H1 (cell line): ENCODE measurements around the gene MCM7. TPM values are rescaled to one million over a fixed set of nuclear protein-coding genes. Genes with fewer than 3 reads are reported as not detected.

ENCODE experiments used
- CTCF ChIA-PET: fragments of 300-600 bp; sonication (Branson Sonifier 250); formaldehyde crosslinking; loops from one replicate; lab custom pipeline; 2021; ENCODE audit not compliant: partially characterized antibody; lab: Charles Lee
- POLR2A ChIA-PET: fragments of 300-600 bp; sonication (Branson Sonifier 250); formaldehyde crosslinking; loops from one replicate; lab custom pipeline; 2021; ENCODE audit warnings: inconsistent platforms; ENCODE audit not compliant: partially characterized antibody; lab: Charles Lee
- DNase-seq, 2 experiments: peaks; one replicate each; pipeline versions ENCODE4 v3.0.0 to v3.0.0-alpha.2; 2010 to 2022; ENCODE audit warnings: low spot score in 2 of 2, low read depth in 1 of 2, mixed read lengths in 1 of 2
- FAIRE-seq: peaks from 2 replicates; lab custom pipeline; 2011; peaks lifted over from hg19 to GRCh38; lab: Jason Lieb, UNC
- H2AFZ ChIP-seq: 2 replicates; pipeline ENCODE4 v1.8.1; 2012; ENCODE audit warnings: low read length, inconsistent platforms
- H2AK5ac ChIP-seq: 2 replicates; pipeline ENCODE4 v1.6.1; 2013; ENCODE audit warnings: low read depth, low read length
- H2BK120ac ChIP-seq: replicated peaks from 2 replicates; pipeline ENCODE3; 2013; ENCODE audit warnings: low read depth, low read length, inconsistent platforms
- H2BK12ac ChIP-seq: 2 replicates; pipeline ENCODE4 v1.6.1; 2013; ENCODE audit warnings: low read depth, low read length
- H2BK15ac ChIP-seq: 2 replicates; pipeline ENCODE4 v1.6.1; 2013; ENCODE audit warnings: low read length
- H2BK20ac ChIP-seq: 2 replicates; pipeline ENCODE4 v1.6.1; 2013; ENCODE audit warnings: low read length
- H2BK5ac ChIP-seq: 2 replicates; pipeline ENCODE4 v1.6.1; 2013; ENCODE audit warnings: low read depth, low read length
- H3K14ac ChIP-seq: 2 replicates; pipeline ENCODE4 v1.6.1; 2013; ENCODE audit warnings: inconsistent platforms; ENCODE audit not compliant: insufficient read length
- H3K18ac ChIP-seq: 2 replicates; pipeline ENCODE4 v1.6.1; 2013; ENCODE audit warnings: low read length; ENCODE audit errors: extremely low read depth
- H3K23ac ChIP-seq: 2 replicates; pipeline ENCODE4 v1.6.1; 2013; ENCODE audit warnings: inconsistent platforms; ENCODE audit not compliant: insufficient read length
- H3K23me2 ChIP-seq: 2 replicates; pipeline ENCODE4 v1.6.1; 2013; ENCODE audit warnings: low read depth, low read length
- H3K27ac ChIP-seq: 2 replicates; pipeline ENCODE4 v1.6.1; 2011; ENCODE audit warnings: low read depth, low read length, inconsistent platforms
- H3K27me3 ChIP-seq, 4 experiments: replicated peaks in 1 of 4; 1 replicate in 1 of 4; 2 replicates in 3 of 4; pipeline versions ENCODE4 v1.6.1 to v1.8.1; 2011 to 2013; ENCODE audit warnings: low read length in 3 of 4, mild to moderate bottlenecking in 3 of 4, inconsistent platforms in 2 of 4, mixed read lengths in 2 of 4, moderate library complexity in 1 of 4; ENCODE audit not compliant: control insufficient read depth in 3 of 4, insufficient read depth in 3 of 4; ENCODE audit errors: extremely low read depth in 1 of 4
- H3K36me3 ChIP-seq, 4 experiments: 2 replicates each; pipeline versions ENCODE4 v1.6.1 to v1.8.1; 2011 to 2013; ENCODE audit warnings: mild to moderate bottlenecking in 4 of 4, low read length in 3 of 4, moderate library complexity in 2 of 4, control low read depth in 1 of 4, inconsistent platforms in 1 of 4; ENCODE audit not compliant: insufficient read depth in 4 of 4, control insufficient read depth in 2 of 4
- H3K4ac ChIP-seq: replicated peaks from 2 replicates; pipeline ENCODE3; 2013; ENCODE audit warnings: low read length, low read depth, mixed read lengths, inconsistent platforms; ENCODE audit not compliant: insufficient read length
- H3K4me1 ChIP-seq, 4 experiments: replicated peaks in 1 of 4; 1 replicate in 1 of 4; 2 replicates in 3 of 4; pipeline versions ENCODE4 v1.6.1 to v1.8.1; 2011 to 2013; ENCODE audit warnings: low read length in 3 of 4, inconsistent platforms in 2 of 4, mixed read lengths in 1 of 4; ENCODE audit not compliant: insufficient read depth in 4 of 4, control insufficient read depth in 3 of 4
- H3K4me2 ChIP-seq, 2 experiments: 2 replicates each; pipeline versions ENCODE4 v1.6.1 to v1.8.1; 2011 to 2013; ENCODE audit warnings: low read depth in 2 of 2, low read length in 2 of 2, control low read depth in 1 of 2, inconsistent platforms in 1 of 2, mild to moderate bottlenecking in 1 of 2; ENCODE audit not compliant: insufficient read depth in 1 of 2
- H3K4me3 ChIP-seq, 4 experiments: fragments of 200-600, 300-600 bp in 1 of 4; sonication (generic), shearing (Covaris generic), sonication (Bioruptor Twin) in 1 of 4; 2 replicates each; pipeline versions ENCODE4 v1.5.1 to v1.8.1; 2011 to 2016; ENCODE audit warnings: low read length in 4 of 4, low read depth in 3 of 4, control low read depth in 2 of 4, inconsistent platforms in 2 of 4, mild to moderate bottlenecking in 2 of 4, mixed read lengths in 1 of 4, moderate library complexity in 1 of 4; ENCODE audit not compliant: insufficient read depth in 2 of 4; ENCODE audit errors: extremely low read depth in 1 of 4
- H3K56ac ChIP-seq: replicated peaks from 2 replicates; pipeline ENCODE3; 2013; ENCODE audit warnings: low read depth, mild to moderate bottlenecking, mixed read lengths, low read length, inconsistent platforms; ENCODE audit not compliant: insufficient read length
- H3K79me1 ChIP-seq: 2 replicates; pipeline ENCODE4 v1.6.1; 2013; ENCODE audit warnings: low read depth, low read length, control low read depth
- H3K79me2 ChIP-seq, 2 experiments: 2 replicates each; pipeline versions ENCODE4 v1.6.1 to v1.8.1; 2012 to 2013; ENCODE audit warnings: low read length in 2 of 2, mild to moderate bottlenecking in 2 of 2, inconsistent platforms in 1 of 2; ENCODE audit not compliant: insufficient read depth in 2 of 2, control insufficient read depth in 1 of 2
- H3K9ac ChIP-seq, 4 experiments: replicated peaks in 1 of 4; 1 replicate in 1 of 4; 2 replicates in 3 of 4; pipeline versions ENCODE4 v1.6.1 to v1.8.1; 2011 to 2013; ENCODE audit warnings: low read depth in 3 of 4, low read length in 3 of 4, control low read depth in 2 of 4, mild to moderate bottlenecking in 2 of 4, moderate library complexity in 2 of 4, inconsistent platforms in 1 of 4; ENCODE audit errors: extremely low read depth in 1 of 4
- H3K9me3 ChIP-seq, 2 experiments: 2 replicates each; pipeline versions ENCODE4 v1.6.1 to v1.8.1; 2012 to 2013; ENCODE audit warnings: mild to moderate bottlenecking in 2 of 2, moderate library complexity in 2 of 2, control low read depth in 1 of 2, inconsistent platforms in 1 of 2, low read depth in 1 of 2, low read length in 1 of 2, mixed read lengths in 1 of 2; ENCODE audit not compliant: insufficient read depth in 2 of 2
- H4K20me1 ChIP-seq, 2 experiments: replicated peaks in 1 of 2; 2 replicates each; pipeline versions ENCODE3 to v1.8.1; 2011 to 2013; ENCODE audit warnings: inconsistent platforms in 2 of 2, low read length in 2 of 2, mild to moderate bottlenecking in 1 of 2; ENCODE audit not compliant: insufficient read depth in 2 of 2, control insufficient read depth in 1 of 2
- H4K5ac ChIP-seq: 2 replicates; pipeline ENCODE4 v1.6.1; 2013; ENCODE audit warnings: low read length, low read depth, mixed read lengths, inconsistent platforms; ENCODE audit not compliant: insufficient read length
- H4K8ac ChIP-seq: 2 replicates; pipeline ENCODE4 v1.8.0; 2013; ENCODE audit warnings: mild to moderate bottlenecking, moderate library complexity, low read length, inconsistent platforms; ENCODE audit not compliant: insufficient read depth; ENCODE audit errors: extremely low read depth
- H4K91ac ChIP-seq: replicated peaks from 2 replicates; pipeline ENCODE3; 2013; ENCODE audit warnings: low read length, mixed read lengths, inconsistent platforms; ENCODE audit not compliant: insufficient read length
- CTBP2 ChIP-seq: IDR thresholded peaks from 2 replicates; pipeline ENCODE4 v1.7.0; 2011; ENCODE audit warnings: borderline replicate concordance, mild to moderate bottlenecking, moderate library complexity, mixed read lengths, low read length; ENCODE audit not compliant: insufficient read depth, insufficient read length
- MAX ChIP-seq: IDR thresholded peaks from 2 replicates; pipeline ENCODE4 v1.6.1; 2012; ENCODE audit warnings: inconsistent platforms
- NANOG ChIP-seq: IDR thresholded peaks from 2 replicates; pipeline ENCODE4 v1.6.1; 2011; ENCODE audit warnings: low read length, low read depth, mild to moderate bottlenecking, inconsistent platforms; ENCODE audit not compliant: insufficient read depth, poor library complexity, severe bottlenecking
- POLR2AphosphoS5 ChIP-seq: IDR thresholded peaks from 2 replicates; pipeline ENCODE4 v1.6.1; 2011; ENCODE audit warnings: low read depth, low read length
- SAP30 ChIP-seq: fragments of 300-600 bp; sonication (generic); IDR thresholded peaks from 2 replicates; pipeline ENCODE4 v1.7.1; 2012; ENCODE audit warnings: low read length, moderate library complexity, mild to moderate bottlenecking, inconsistent platforms; ENCODE audit not compliant: insufficient read depth, insufficient replicate concordance
- WGBS, 2 experiments: shearing (Covaris generic) in 1 of 2; methylation state at CpG; one replicate each; pipeline versions ENCODE4 v1.1.6 to v1.1.7; 2013 to 2015; ENCODE audit warnings: low lambda C conversion rate in 2 of 2, mixed read lengths in 2 of 2, inconsistent platforms in 1 of 2, low coverage in 1 of 2, missing lambda C conversion rate in 1 of 2; ENCODE audit not compliant: insufficient replicate concordance in 2 of 2, insufficient coverage in 1 of 2, insufficient read length in 1 of 2; ENCODE audit errors: extremely low coverage in 1 of 2, missing lambda C conversion rate in 1 of 2; 5-methylcytosine and 5-hydroxymethylcytosine counted together
- polyA plus RNA-seq, 7 experiments: library from polyadenylated mRNA; depleted of rRNA in 3 of 7; stranded (reverse) in 5 of 7; unstranded in 2 of 7; fragments of >200 nt in 5 of 7; fragments of 200-250 nt in 2 of 7; gene quantifications; 1 replicate in 5 of 7; 2 replicates in 1 of 7; 4 replicates in 1 of 7; pipeline versions ENCODE4 v1.2.1 to v1.2.3, GENCODE V29; 2011 to 2013; ENCODE audit warnings: missing spikeins in 2 of 7, mixed read lengths in 2 of 7
- total RNA-seq: library from RNA; stranded (reverse); fragmentation: NEBNext Ultra II Directional; extraction: Animal tissue kit (Norgen Biotek cat#: 25700); gene quantifications from 2 replicates; pipeline ENCODE4 v1.2.1, GENCODE V29; 2021

The MCM7 gene
- total and polyA plus RNA-seq, 2 of the 8 experiments (the other 6 are each of a cell fraction or from before 2014, with no cell fraction given) = 313 to 344 TPM

GRCh38 chr7:100072462-100072861, 28.7 kb downstream of the MCM7 start:
- Histone ChIP-seq H4K91ac (no peak overlapping the region), H2BK15ac (no peak overlapping the region), H2BK5ac (no peak overlapping the region), H3K4me2 (no peak overlapping the region), H3K23ac (no peak overlapping the region), H3K9me3 (peaks cover 68 to 74% of the 10 kb centered on the region in 2 experiments), H3K27me3 (no peaks in the 10 kb centered on the region; a peak in 1 of 7 replicates), H4K20me1 (no peaks in the 10 kb centered on the region), H3K4me3 (0 out of 8 replicates have a peak overlapping the region, but pooled peaks of 1 of the 4 experiments have one; percentile 9), H3K14ac (no peak overlapping the region), H4K5ac (no peak overlapping the region), H2BK20ac (no peak overlapping the region), H3K18ac (no peak overlapping the region), H2AFZ (no peak overlapping the region), H3K36me3 (peaks cover 66 to 93% (median 84%) of the 10 kb centered on the region in 4 experiments), H3K27ac (no peak overlapping the region), H3K4me1 (no peaks in the 10 kb centered on the region), H2AK5ac (no peak overlapping the region), H3K9ac (no peak overlapping the region), H2BK120ac (no peak overlapping the region), H3K79me1 (no peaks in the 10 kb centered on the region; the same call in none of the 2 replicates), H3K4ac (no peak overlapping the region), H3K23me2 (no peaks in the 10 kb centered on the region), H4K8ac (no peak overlapping the region), H3K56ac (no peak overlapping the region), H2BK12ac (no peak overlapping the region), H3K79me2 (peaks cover 4 to 11% of the 10 kb centered on the region in 2 experiments)
- ChIA-PET POLR2A (interaction anchor here (0.6 to 19.6 kb wide), 10 partner anchors 8 to 128 kb away, joined by 3 to 294 read pairs (median 4); partner anchors contain the start of genes MCM7, ZNF3 and ZSCAN21), CTCF (interaction anchor here (0.9 to 2.0 kb wide), 3 partner anchors 14 to 159 kb away, joined by 3 to 6 read pairs (median 5); no protein-coding TSS in a partner anchor)
- no peak for DNase-seq
- TF ChIP-seq CTBP2 (no peak), SAP30 (no peak), MAX (no peak), NANOG (no peak), POLR2AphosphoS5 (peak; percentile 58; the same call in 1 of the 2 replicates)
- no peak for FAIRE-seq
- WGBS, 2 experiments = 94% methylated on average over 10 of the region's 10 CpGs; no CpG with 5 or more reads in 1 of the 2 experiments
